ENCODE measurements around the gene KCNJ8. TPM values are rescaled to one million over a fixed set of nuclear protein-coding genes. Genes with fewer than 3 reads are reported as not detected.

KCNJ8 gene
- total RNA-seq, 1 donor from 2014 or later: not detected

DNA sequence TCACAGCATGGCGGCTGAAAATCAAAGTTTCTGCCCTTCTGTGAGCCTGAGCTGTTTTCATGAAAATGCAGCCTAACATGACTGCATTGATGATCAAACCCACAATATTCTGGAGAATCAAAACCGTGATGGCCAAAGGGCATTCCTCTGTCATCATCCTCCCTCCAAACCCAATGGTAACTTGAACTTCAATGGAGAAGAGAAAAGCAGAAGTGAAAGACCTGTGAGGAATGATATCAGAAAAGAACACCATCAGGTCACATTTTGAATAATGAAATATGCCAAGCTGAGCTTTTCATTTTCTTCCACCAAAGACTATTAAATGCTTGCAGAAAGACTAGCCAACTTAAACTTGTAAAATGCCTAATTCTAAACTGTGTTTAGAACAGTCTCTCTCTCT lies 8.1 kb downstream of the KCNJ8 start:
- peaks cover 4% of the 10 kb centered on the region for H3K4me1 ChIP-seq
- no peak for TF ChIP-seq EZH2 (IDR thresholded peaks at IDR 0.05)
- no peak for TF ChIP-seq EZH2phosphoT487 (IDR thresholded peaks at IDR 0.05)
- TF ChIP-seq CTCF (IDR thresholded peaks at IDR 0.05): no peak
- H3K9ac ChIP-seq: no peak overlapping the region
- Mint-ChIP-seq H3K4me3 (no peak overlapping the region), H3K4me1 (no peaks in the 10 kb centered on the region), H3K9me3 (no peaks in the 10 kb centered on the region), H3K27me3 (ENCODE audit: insufficient read depth, low read depth) (peaks cover 2% of the 10 kb centered on the region), H3K27ac (no peak overlapping the region), H3K36me3 (peaks cover 11% of the 10 kb centered on the region)
- H3K4me3 ChIP-seq: no peak overlapping the region
- no peak for DNase-seq (ENCODE audit: low spot score)
- no peaks in the 10 kb centered on the region for H3K36me3 ChIP-seq
- no peaks in the 10 kb centered on the region for H4K20me1 ChIP-seq (ENCODE audit: low read depth)
- peaks cover 4% of the 10 kb centered on the region for H3K27me3 ChIP-seq
- H3K4me2 ChIP-seq: no peak overlapping the region
- H3K27ac ChIP-seq: no peak overlapping the region
- H3K9me3 ChIP-seq (ENCODE audit: low read depth): no peaks in the 10 kb centered on the region
- no peaks in the 10 kb centered on the region for H3F3A ChIP-seq (ENCODE audit: low read depth)
- no peak overlapping the region for H2AFZ ChIP-seq (replicated peaks)
- H3K79me2 ChIP-seq (ENCODE audit: low read depth): no peaks in the 10 kb centered on the region

- Histone ChIP-seq H3K9me3 (ENCODE audit: low read depth) (no peaks in the 10 kb centered on the region), H4K20me1 (ENCODE audit: low read depth) (no peaks in the 10 kb centered on the region), H3K79me2 (ENCODE audit: low read depth) (no peaks in the 10 kb centered on the region), H2AFZ (replicated peaks) (no peak overlapping the region), H3K4me2 (no peak overlapping the region), H3K4me3 (no peak overlapping the region), H3F3A (ENCODE audit: low read depth) (no peaks in the 10 kb centered on the region), H3K9ac (no peak overlapping the region), H3K27ac (no peak overlapping the region), H3K36me3 (no peaks in the 10 kb centered on the region), H3K4me1 (peaks cover 4% of the 10 kb centered on the region), H3K27me3 (no peaks in the 10 kb centered on the region)
- Mint-ChIP-seq H3K4me1 (no peaks in the 10 kb centered on the region), H3K4me3 (no peak overlapping the region), H3K27me3 (ENCODE audit: insufficient read depth, low read depth) (peaks cover 2% of the 10 kb centered on the region), H3K36me3 (peaks cover 11% of the 10 kb centered on the region), H3K27ac (no peak overlapping the region), H3K9me3 (no peaks in the 10 kb centered on the region)
- TF ChIP-seq CTCF (IDR thresholded peaks at IDR 0.05): no peak
- no peak for TF ChIP-seq EZH2phosphoT487 (IDR thresholded peaks at IDR 0.05)
- no peak for TF ChIP-seq EZH2 (IDR thresholded peaks at IDR 0.05)
- DNase-seq (ENCODE audit: low spot score): no peak
Observed at GRCh38 chr12:21764950-21765349, 9.6 kb downstream of the KCNJ8 start.

GRCh38 chr12:21764065-21764464 lies 10.4 kb downstream of the KCNJ8 start:
- Histone ChIP-seq H3K9me3 (ENCODE audit: low read depth) (no peaks in the 10 kb centered on the region), H3K79me2 (ENCODE audit: low read depth) (no peaks in the 10 kb centered on the region), H3K27me3 (no peaks in the 10 kb centered on the region), H3K4me2 (no peak overlapping the region), H3K27ac (no peak overlapping the region), H3K4me1 (peaks cover 4% of the 10 kb centered on the region), H2AFZ (replicated peaks) (no peak overlapping the region), H4K20me1 (ENCODE audit: low read depth) (no peaks in the 10 kb centered on the region), H3K36me3 (no peaks in the 10 kb centered on the region), H3F3A (ENCODE audit: low read depth) (no peaks in the 10 kb centered on the region), H3K4me3 (no peak overlapping the region), H3K9ac (no peak overlapping the region)
- peaks cover 7% of the 10 kb centered on the region for H3K36me3 Mint-ChIP-seq
- H3K27me3 Mint-ChIP-seq (ENCODE audit: insufficient read depth, low read depth): peaks cover 2% of the 10 kb centered on the region
- H3K4me3 Mint-ChIP-seq: no peak overlapping the region
- no peak for DNase-seq (ENCODE audit: low spot score)
- no peak for TF ChIP-seq EZH2 (IDR thresholded peaks at IDR 0.05)
- TF ChIP-seq CTCF (IDR thresholded peaks at IDR 0.05): no peak
- no peak for TF ChIP-seq EZH2phosphoT487 (IDR thresholded peaks at IDR 0.05)
- H3K27ac Mint-ChIP-seq: no peak overlapping the region
- no peaks in the 10 kb centered on the region for H3K4me1 Mint-ChIP-seq
- H3K9me3 Mint-ChIP-seq: no peaks in the 10 kb centered on the region
